ENCODE results near the gene CYTH4.

Gene CYTH4

DNA sequence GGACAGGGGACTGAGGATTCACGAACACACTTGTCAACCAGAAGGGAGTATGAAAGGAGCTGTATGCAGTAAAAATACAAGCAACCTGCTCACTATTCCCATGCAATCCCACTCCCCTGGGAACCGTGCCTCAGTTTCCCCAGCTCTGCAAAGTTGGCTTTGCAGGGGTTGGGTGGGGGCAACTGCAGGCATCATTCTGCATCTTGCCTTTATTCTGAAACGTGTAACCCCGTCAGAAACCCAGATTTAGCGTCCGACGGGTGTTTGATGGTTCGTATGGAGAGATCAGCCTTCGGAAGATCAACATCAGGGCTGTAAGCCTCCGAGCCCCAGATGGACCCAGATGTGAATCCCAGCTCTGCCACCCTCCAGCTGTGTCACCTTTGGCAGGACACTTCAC lies 3.6 kb downstream of the CYTH4 start:
- DNase-seq (ENCODE audit: insufficient read length, low spot score) (no peak), FAIRE-seq (no peak)
- TF ChIP-seq, protein P1, sequence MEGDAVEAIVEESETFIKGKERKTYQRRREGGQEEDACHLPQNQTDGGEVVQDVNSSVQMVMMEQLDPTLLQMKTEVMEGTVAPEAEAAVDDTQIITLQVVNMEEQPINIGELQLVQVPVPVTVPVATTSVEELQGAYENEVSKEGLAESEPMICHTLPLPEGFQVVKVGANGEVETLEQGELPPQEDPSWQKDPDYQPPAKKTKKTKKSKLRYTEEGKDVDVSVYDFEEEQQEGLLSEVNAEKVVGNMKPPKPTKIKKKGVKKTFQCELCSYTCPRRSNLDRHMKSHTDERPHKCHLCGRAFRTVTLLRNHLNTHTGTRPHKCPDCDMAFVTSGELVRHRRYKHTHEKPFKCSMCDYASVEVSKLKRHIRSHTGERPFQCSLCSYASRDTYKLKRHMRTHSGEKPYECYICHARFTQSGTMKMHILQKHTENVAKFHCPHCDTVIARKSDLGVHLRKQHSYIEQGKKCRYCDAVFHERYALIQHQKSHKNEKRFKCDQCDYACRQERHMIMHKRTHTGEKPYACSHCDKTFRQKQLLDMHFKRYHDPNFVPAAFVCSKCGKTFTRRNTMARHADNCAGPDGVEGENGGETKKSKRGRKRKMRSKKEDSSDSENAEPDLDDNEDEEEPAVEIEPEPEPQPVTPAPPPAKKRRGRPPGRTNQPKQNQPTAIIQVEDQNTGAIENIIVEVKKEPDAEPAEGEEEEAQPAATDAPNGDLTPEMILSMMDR (IDR thresholded peaks at IDR 0.05; ENCODE audit: insufficient read depth, missing control alignments): no peak

- TF ChIP-seq, protein P1 (IDR thresholded peaks at IDR 0.05; ENCODE audit: insufficient read depth, missing control alignments): no peak
- DNase-seq (ENCODE audit: insufficient read length, low spot score) (no peak), FAIRE-seq (no peak)
Observed at GRCh38 chr22:37287550-37287951, 5.2 kb downstream of the CYTH4 start.

- FAIRE-seq (no peak), DNase-seq (ENCODE audit: insufficient read length, low spot score) (no peak)
- TF ChIP-seq, protein P1 (IDR thresholded peaks at IDR 0.05; ENCODE audit: insufficient read depth, missing control alignments): no peak
Observed at GRCh38 chr22:37288521-37288920, 6.2 kb downstream of the CYTH4 start.

DNA sequence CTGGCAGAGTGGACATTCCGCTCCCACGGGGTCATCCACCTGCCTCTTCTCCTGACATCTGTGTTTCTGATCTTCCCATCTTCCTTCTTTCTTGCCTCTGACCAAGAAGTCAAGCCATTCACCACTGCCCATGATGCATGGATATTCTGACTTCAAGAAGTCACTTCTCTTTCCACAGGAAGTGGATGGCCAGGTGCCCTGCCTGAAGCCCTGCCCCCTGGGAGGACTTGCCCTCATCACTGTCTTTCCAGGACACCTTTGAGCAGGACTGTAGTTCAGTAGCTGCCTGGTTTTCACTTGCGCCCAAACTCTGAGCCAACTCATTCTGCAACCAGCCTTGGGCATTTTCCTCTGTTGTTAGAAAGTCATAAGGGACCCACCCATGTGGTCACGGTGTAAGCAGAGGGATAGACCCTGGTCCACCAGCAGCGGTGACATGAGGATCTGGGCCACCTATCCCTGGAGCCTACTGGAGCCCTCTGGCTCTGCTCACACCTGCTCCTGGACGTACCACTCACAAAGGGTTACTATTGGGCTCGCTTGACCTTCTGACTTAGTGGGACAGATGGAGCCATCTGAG lies 6.9 kb downstream of the CYTH4 start:
- FAIRE-seq: no peak
- no peak for DNase-seq (ENCODE audit: insufficient read length, low spot score)

DNA sequence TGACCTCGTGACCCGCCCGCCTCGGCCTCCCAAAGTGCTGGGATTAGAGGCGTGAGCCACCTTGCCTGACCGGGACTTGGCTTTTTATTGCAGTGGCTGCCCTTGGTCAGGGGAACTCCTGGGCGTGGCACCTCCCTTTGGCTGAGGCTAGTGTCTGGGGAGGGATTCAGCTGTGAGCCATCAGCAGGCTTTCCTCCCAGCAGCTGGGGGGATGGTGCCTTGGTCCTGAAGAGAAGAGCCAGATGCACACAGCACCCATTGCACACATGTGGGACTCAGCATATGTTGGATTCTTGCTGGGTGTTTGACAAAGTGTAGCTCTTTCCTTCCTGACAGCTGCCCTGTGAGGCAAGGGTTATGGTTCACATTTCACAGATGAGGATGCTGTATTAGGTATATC lies 8.4 kb downstream of the CYTH4 start:
- TF ChIP-seq, protein P1 (IDR thresholded peaks at IDR 0.05; ENCODE audit: insufficient read depth, missing control alignments): no peak
- FAIRE-seq (no peak), DNase-seq (ENCODE audit: insufficient read length, low spot score) (no peak)

More for the DNA sequence above, 6.9 kb downstream of the CYTH4 start:
- TF ChIP-seq, protein P1 (IDR thresholded peaks at IDR 0.05; ENCODE audit: insufficient read depth, missing control alignments): no peak

DNA sequence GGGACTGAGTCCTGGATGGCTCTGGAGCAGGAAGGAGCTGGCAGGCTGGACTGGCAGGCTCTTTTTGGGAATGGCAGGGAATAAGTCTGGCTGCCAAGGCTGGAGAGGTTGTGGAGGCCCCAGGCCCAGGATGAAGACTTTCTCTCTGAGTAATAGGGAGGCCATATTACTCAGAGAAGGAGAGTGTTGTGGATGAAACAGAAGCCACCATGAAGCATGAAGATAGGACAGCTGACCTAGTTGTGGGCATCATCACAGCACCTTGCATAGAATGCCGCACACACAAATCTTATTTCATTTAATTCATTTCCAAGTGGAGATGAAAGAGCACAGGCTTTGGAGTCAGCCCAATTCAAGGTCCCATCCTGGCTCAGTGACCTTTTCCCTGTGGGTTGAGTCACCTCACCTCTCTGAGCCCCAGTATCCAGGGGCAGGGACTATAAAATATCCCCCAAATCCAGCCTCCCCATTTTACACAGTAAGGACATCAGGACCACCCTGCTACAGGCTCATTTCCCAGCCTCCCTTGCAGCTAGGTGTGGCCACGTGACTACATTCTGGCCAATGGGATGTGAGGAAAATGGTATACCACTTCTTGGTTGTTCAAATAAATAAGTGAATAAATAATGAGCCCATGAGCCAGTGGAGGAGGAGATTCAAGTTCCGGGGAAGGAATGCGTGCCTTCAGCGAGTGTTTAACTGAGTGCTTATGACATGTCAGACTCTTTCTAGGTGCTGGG lies 9.4 kb downstream of the CYTH4 start:
- FAIRE-seq: no peak

More for the DNA sequence above, 9.4 kb downstream of the CYTH4 start:
- TF ChIP-seq, protein P1 (IDR thresholded peaks at IDR 0.05; ENCODE audit: insufficient read depth, missing control alignments): no peak
- DNase-seq (ENCODE audit: insufficient read length, low spot score): no peak
